K562 (cell line): ENCODE results near the gene ABI2. TPM values are rescaled to one million over a fixed set of nuclear protein-coding genes. Genes with fewer than 3 reads are reported as not detected.

ENCODE experiments used
- ATAC-seq: fragments of 200-7000 bp; cut with Tn5 transposase; 3 replicates; pipeline ENCODE4 v1.9.1; 2020; ENCODE audit warnings: moderate library complexity
- BruUV-seq: library from RNA; stranded (reverse); fragments of 400-500 nt; replicated peaks from 2 replicates; lab custom pipeline; 2021; lab: Mats Ljungman, UMichigan
- CTCF ChIA-PET: fragments of 300-600 bp; formaldehyde crosslinking; extraction: SDS; loops from one replicate; lab custom pipeline; 2021; ENCODE audit warnings: low intra/inter-chr PET ratio; lab: Yijun Ruan, JAX
- POLR2A ChIA-PET: fragments of 300-600, 350-650 bp; sonication (Branson Sonifier 250); formaldehyde crosslinking; extraction: SDS; loops from one replicate; lab custom pipeline; 2021; ENCODE audit warnings: antibody characterized with exemption, inconsistent platforms; lab: Yijun Ruan, JAX
- DNase-seq, 4 experiments: peaks; one replicate each; pipeline versions ENCODE4 v3.0.0 to v3.0.0-alpha.2; 2011 to 2018; ENCODE audit warnings: low spot score in 3 of 4, mixed read lengths in 3 of 4; ENCODE audit errors: extremely low read depth in 1 of 4
- FAIRE-seq: peaks from 2 replicates; lab custom pipeline; 2011; peaks lifted over from hg19 to GRCh38; lab: Jason Lieb, UNC
- H2AFZ ChIP-seq: 2 replicates; pipeline ENCODE4 v1.6.0; 2011; ENCODE audit warnings: low read depth, low read length, control low read depth, inconsistent platforms
- H3K27ac ChIP-seq: fragments of 200-600 bp; 3 replicates; pipeline ENCODE4 v1.8.0; 2011; ENCODE audit warnings: low read depth, mild to moderate bottlenecking, control low read depth, inconsistent platforms, low read length, moderate library complexity, mixed read lengths; ENCODE audit errors: extremely low read depth
- H3K27me3 ChIP-seq, 2 experiments: fragments of 300-600 bp in 1 of 2; 2 replicates in 1 of 2; 3 replicates in 1 of 2; pipeline versions ENCODE4 v1.6.0 to v1.8.0; 2011; ENCODE audit warnings: inconsistent platforms in 2 of 2, low read length in 2 of 2, mild to moderate bottlenecking in 1 of 2, mixed read lengths in 1 of 2, moderate library complexity in 1 of 2; ENCODE audit not compliant: control insufficient read depth in 2 of 2, insufficient read depth in 2 of 2
- H3K36me3 ChIP-seq: fragments of 300-600 bp; 3 replicates; pipeline ENCODE4 v1.8.0; 2011; ENCODE audit warnings: mild to moderate bottlenecking, low read length, inconsistent platforms; ENCODE audit not compliant: control insufficient read depth, insufficient read depth
- H3K4me1 ChIP-seq, 2 experiments: fragments of 200-600 bp in 1 of 2; replicated peaks in 1 of 2; 2 replicates in 1 of 2; 3 replicates in 1 of 2; pipeline versions ENCODE4 v1.5.1 to v1.8.0; 2011; ENCODE audit warnings: inconsistent platforms in 2 of 2, low read length in 2 of 2, mild to moderate bottlenecking in 1 of 2, mixed read lengths in 1 of 2, moderate library complexity in 1 of 2; ENCODE audit not compliant: control insufficient read depth in 2 of 2, insufficient read depth in 2 of 2
- H3K4me2 ChIP-seq: 2 replicates; pipeline ENCODE4 v1.6.1; 2011; ENCODE audit warnings: low read length, control low read depth, inconsistent platforms, mixed read lengths; ENCODE audit not compliant: insufficient read depth
- H3K4me3 ChIP-seq: fragments of 200-600 bp; sonication (generic), shearing (Covaris generic); 2 replicates; pipeline ENCODE4 v1.5.1; 2016; ENCODE audit warnings: control low read depth, inconsistent platforms
- H3K79me2 ChIP-seq: fragments of 200-600 bp; 3 replicates; pipeline ENCODE4 v1.8.0; 2011; ENCODE audit warnings: low read length, inconsistent platforms; ENCODE audit not compliant: control insufficient read depth, insufficient read depth
- H3K9ac ChIP-seq, 2 experiments: 2 replicates each; pipeline versions ENCODE4 v1.6.0 to v1.6.1; 2011; ENCODE audit warnings: low read depth in 2 of 2, low read length in 2 of 2, control low read depth in 1 of 2, inconsistent platforms in 1 of 2, mild to moderate bottlenecking in 1 of 2, mixed read lengths in 1 of 2; ENCODE audit not compliant: insufficient read depth in 1 of 2
- H3K9me1 ChIP-seq: one replicate; pipeline ENCODE4 v1.6.0; 2011; ENCODE audit warnings: inconsistent platforms, mild to moderate bottlenecking, low read length, moderate library complexity; ENCODE audit not compliant: control insufficient read depth, insufficient read depth
- H3K9me3 ChIP-seq: replicated peaks from 2 replicates; pipeline ENCODE4 v1.5.1; 2011; ENCODE audit warnings: low read depth, low read length, inconsistent platforms; ENCODE audit not compliant: control insufficient read depth, insufficient read depth
- H4K20me1 ChIP-seq: replicated peaks from 2 replicates; pipeline ENCODE4 v1.6.1; 2011; ENCODE audit warnings: low read length, inconsistent platforms, mixed read lengths; ENCODE audit not compliant: control insufficient read depth, insufficient read depth
- CBX3 ChIP-seq, 2 experiments: IDR thresholded peaks; 1 replicate in 1 of 2; 2 replicates in 1 of 2; pipeline ENCODE4 v1.6.1; 2012; ENCODE audit warnings: inconsistent platforms in 2 of 2, low read length in 2 of 2, borderline replicate concordance in 1 of 2, control low read depth in 1 of 2
- NR4A1 ChIP-seq, 2 experiments: fragments of 250-450 bp in 1 of 2; fragments of 450-650 bp in 1 of 2; sonication (Bioruptor Pico) in 1 of 2; IDR thresholded peaks; 2 replicates each; pipeline versions ENCODE4 v1.4.0 to v1.6.1; 2016 to 2020; ENCODE audit warnings: mild to moderate bottlenecking in 2 of 2, missing compliant biosample characterization in 1 of 2, missing genetic modification characterization in 1 of 2, moderate library complexity in 1 of 2
- POLR2AphosphoS5 ChIP-seq: IDR thresholded peaks from 2 replicates; pipeline ENCODE4 v1.6.1; 2011; ENCODE audit warnings: mild to moderate bottlenecking, low read depth, low read length, moderate library complexity; ENCODE audit not compliant: control insufficient read depth, insufficient read depth
- PPARD ChIP-seq: fragments of 250-450 bp; sonication (Bioruptor Pico); IDR thresholded peaks from 2 replicates; pipeline ENCODE4 v1.8.0; 2022; ENCODE audit warnings: inconsistent platforms, mild to moderate bottlenecking, moderate library complexity
- RUNX1 ChIP-seq: sonication (generic); IDR thresholded peaks from 2 replicates; pipeline ENCODE4 v1.6.1; 2016; ENCODE audit warnings: antibody characterized with exemption, low read depth
- SETDB1 ChIP-seq: IDR thresholded peaks from one replicate; pipeline ENCODE4 v1.6.1; 2012; ENCODE audit warnings: low read length, control low read depth, inconsistent platforms
- U2AF1 ChIP-seq: fragments of 200-400 bp; formaldehyde crosslinking; optimal IDR thresholded peaks from 2 replicates; pipeline ENCODE3; 2017; ENCODE audit warnings: mild to moderate bottlenecking, low read depth, low read length, moderate library complexity
- ZNF133 ChIP-seq: fragments of 250-450 bp; sonication (Bioruptor Pico); IDR thresholded peaks from 2 replicates; pipeline ENCODE4 v1.4.0; 2020; ENCODE audit warnings: mild to moderate bottlenecking
- ZNF282 ChIP-seq: sonication (generic); formaldehyde crosslinking; IDR thresholded peaks from 2 replicates; pipeline ENCODE4 v1.8.1; 2023; ENCODE audit warnings: missing genetic modification reagents
- ZNF586 ChIP-seq: fragments of 450-650 bp; formaldehyde crosslinking; conservative IDR thresholded peaks from 2 replicates; pipeline ENCODE4 v1.4.0; 2020; ENCODE audit warnings: mild to moderate bottlenecking, moderate library complexity
- WGBS: fragments of 100-300 bp; shearing (Covaris generic); methylation state at CpG from one replicate; pipeline ENCODE4 v1.1.6; 2016; ENCODE audit warnings: low coverage, mixed read lengths; ENCODE audit not compliant: insufficient coverage; ENCODE audit errors: missing lambda C conversion rate; 5-methylcytosine and 5-hydroxymethylcytosine counted together
- in situ Hi-C: fragments of 300-500 bp; cut with MboI; formaldehyde crosslinking; loops from 4 replicates; pipeline ENCODE4 v1.15.0; 2018; ENCODE audit warnings: inconsistent platforms, mixed read lengths
- intact Hi-C: fragments of 100-400 bp; cut with micrococcal nuclease; formaldehyde crosslinking; loops from 2 replicates; pipeline ENCODE4 v1.14.2; 2022
- polyA plus RNA-seq, 8 experiments: library from polyadenylated mRNA; depleted of rRNA in 4 of 8; stranded (reverse) in 5 of 8; unstranded in 3 of 8; fragments of >200 nt; fragmentation: Nextera tagmentation in 2 of 8; fragmentation: Illumina TruSeq in 1 of 8; extraction: Ambion mirVana in 2 of 8; extraction: Trizol in 1 of 8; gene quantifications; 2 replicates each; pipeline versions ENCODE4 v1.2.1 to v1.2.3, GENCODE V29; 2011 to 2014; ENCODE audit warnings: inconsistent platforms in 1 of 8, missing spikeins in 1 of 8
- total RNA-seq, 7 experiments: library from RNA; depleted of rRNA in 6 of 7; stranded (reverse); fragments of >200 nt in 6 of 7; fragmentation: Illumina TruSeq in 2 of 7; extraction: Trizol in 2 of 7; gene quantifications; 2 replicates each; pipeline versions ENCODE4 v1.2.1 to v1.2.3, GENCODE V29; 2011 to 2021; ENCODE audit warnings: low replicate concordance in 1 of 7
- TF ChIP-seq, protein P1 (sequence below): conservative IDR thresholded peaks from 2 replicates; pipeline ENCODE4 v1.6.1; 2011; ENCODE audit warnings: low read depth, mild to moderate bottlenecking, low read length; ENCODE audit not compliant: control insufficient read depth
- TF ChIP-seq, protein P2 (sequence below): IDR thresholded peaks from 2 replicates; pipeline ENCODE4 v1.6.1; 2016; ENCODE audit warnings: missing genetic modification characterization, missing compliant biosample characterization
- TF ChIP-seq, protein P3 (sequence below): fragments of 450-650 bp; formaldehyde crosslinking; IDR thresholded peaks from 2 replicates; pipeline ENCODE4 v1.4.0; 2022; ENCODE audit warnings: mild to moderate bottlenecking, moderate library complexity

Gene ABI2
- total and polyA plus RNA-seq, 9 of the 15 experiments (the other 6 are each of a cell fraction or from before 2014, with no cell fraction given): 5.3 to 24.3 (median 12.2) TPM

DNA sequence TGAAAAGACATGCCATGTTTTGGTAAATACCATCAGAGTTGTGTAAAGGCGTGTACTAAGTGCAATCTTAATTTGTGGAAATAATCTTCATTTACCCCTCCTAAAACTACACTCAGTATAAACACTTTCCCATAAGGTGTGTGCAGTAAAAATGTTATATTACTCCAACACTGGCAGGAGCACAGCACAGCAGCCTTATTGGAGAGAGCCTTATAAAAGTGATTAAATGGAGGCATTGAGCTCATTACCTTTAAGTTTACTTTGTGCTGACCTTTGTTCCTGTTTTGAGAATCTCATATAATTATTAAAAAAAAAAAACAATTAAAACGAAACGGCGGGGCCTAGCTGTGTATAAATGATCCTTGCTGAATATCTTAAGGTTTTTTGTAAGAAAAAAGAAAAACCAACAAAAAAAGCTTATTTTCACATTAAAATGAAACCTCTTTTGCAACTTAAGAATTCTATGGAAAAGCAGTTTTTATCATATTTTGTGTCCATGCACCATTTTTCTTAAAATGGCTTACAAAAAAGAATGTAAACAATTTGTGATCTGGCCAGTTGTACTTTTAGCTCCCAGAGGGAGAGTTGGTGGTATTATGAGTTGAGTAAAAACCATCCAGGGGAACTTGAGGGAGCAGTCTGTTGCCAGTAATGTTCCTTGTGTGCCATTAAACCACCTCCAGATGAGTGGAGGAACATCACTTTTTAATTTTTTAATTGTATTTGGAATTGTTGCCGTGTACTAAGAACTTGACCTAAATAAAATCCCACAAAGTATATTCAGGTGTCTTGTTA lies 103.4 kb downstream of the ABI2 start:
- H3K4me3 ChIP-seq: no peak overlapping the region
- ChIA-PET CTCF (no interaction called here), POLR2A (interaction anchor here (0.7 kb wide), 2 partner anchors 193 to 371 kb away, joined by 3 to 4 read pairs; no protein-coding TSS in a partner anchor)
- FAIRE-seq: no peak
- ATAC-seq: no peak
- WGBS: 59% methylated on average over 5 of the region's 5 CpGs
- no peaks in the 10 kb centered on the region for H4K20me1 ChIP-seq
- H3K27ac ChIP-seq: no peak overlapping the region
- no TSS peak for BruUV-seq
- no peak for TF ChIP-seq ZNF586 (CRISPR knock-in tag)
- no peak for TF ChIP-seq ZNF133 (CRISPR knock-in tag)
- TF ChIP-seq PPARD (CRISPR knock-in tag): no peak
- no peak for TF ChIP-seq RUNX1
- no peak for TF ChIP-seq SETDB1
- TF ChIP-seq, protein P1, sequence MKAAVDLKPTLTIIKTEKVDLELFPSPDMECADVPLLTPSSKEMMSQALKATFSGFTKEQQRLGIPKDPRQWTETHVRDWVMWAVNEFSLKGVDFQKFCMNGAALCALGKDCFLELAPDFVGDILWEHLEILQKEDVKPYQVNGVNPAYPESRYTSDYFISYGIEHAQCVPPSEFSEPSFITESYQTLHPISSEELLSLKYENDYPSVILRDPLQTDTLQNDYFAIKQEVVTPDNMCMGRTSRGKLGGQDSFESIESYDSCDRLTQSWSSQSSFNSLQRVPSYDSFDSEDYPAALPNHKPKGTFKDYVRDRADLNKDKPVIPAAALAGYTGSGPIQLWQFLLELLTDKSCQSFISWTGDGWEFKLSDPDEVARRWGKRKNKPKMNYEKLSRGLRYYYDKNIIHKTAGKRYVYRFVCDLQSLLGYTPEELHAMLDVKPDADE: no peak
- TF ChIP-seq POLR2AphosphoS5: no peak
- no peak for TF ChIP-seq ZNF282
- TF ChIP-seq, protein P2, sequence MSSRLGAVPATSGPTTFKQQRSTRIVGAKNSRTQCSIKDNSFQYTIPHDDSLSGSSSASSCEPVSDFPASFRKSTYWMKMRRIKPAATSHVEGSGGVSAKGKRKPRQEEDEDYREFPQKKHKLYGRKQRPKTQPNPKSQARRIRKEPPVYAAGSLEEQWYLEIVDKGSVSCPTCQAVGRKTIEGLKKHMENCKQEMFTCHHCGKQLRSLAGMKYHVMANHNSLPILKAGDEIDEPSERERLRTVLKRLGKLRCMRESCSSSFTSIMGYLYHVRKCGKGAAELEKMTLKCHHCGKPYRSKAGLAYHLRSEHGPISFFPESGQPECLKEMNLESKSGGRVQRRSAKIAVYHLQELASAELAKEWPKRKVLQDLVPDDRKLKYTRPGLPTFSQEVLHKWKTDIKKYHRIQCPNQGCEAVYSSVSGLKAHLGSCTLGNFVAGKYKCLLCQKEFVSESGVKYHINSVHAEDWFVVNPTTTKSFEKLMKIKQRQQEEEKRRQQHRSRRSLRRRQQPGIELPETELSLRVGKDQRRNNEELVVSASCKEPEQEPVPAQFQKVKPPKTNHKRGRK: no peak
- TF ChIP-seq NR4A1 (CRISPR knock-in tag; IDR thresholded peaks at IDR 0.05): no peak
- TF ChIP-seq NR4A1 (tag; IDR thresholded peaks at IDR 0.05): no peak
- TF ChIP-seq U2AF1: no peak
- TF ChIP-seq CBX3 (IDR thresholded peaks at IDR 0.05; ENCODE audit: borderline replicate concordance in 1 of 2, low read length in 2 of 2): no peak
- TF ChIP-seq, protein P3, sequence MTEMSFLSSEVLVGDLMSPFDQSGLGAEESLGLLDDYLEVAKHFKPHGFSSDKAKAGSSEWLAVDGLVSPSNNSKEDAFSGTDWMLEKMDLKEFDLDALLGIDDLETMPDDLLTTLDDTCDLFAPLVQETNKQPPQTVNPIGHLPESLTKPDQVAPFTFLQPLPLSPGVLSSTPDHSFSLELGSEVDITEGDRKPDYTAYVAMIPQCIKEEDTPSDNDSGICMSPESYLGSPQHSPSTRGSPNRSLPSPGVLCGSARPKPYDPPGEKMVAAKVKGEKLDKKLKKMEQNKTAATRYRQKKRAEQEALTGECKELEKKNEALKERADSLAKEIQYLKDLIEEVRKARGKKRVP (CRISPR knock-in tag): no peak
- H3K4me1 ChIP-seq: no peaks in the 10 kb centered on the region
- H3K9ac ChIP-seq: no peak overlapping the region
- no peak overlapping the region for H3K4me2 ChIP-seq
- H3K79me2 ChIP-seq: no peaks in the 10 kb centered on the region
- intact Hi-C loops (no loop called here), in situ Hi-C loops (no loop called here)
- 0 out of 3 replicates have a peak, but pooled peaks cover 5% of the 10 kb centered on the region for H3K36me3 ChIP-seq
- H3K9me3 ChIP-seq: no peaks in the 10 kb centered on the region
- H2AFZ ChIP-seq: no peak overlapping the region
- no peaks in the 10 kb centered on the region for H3K9me1 ChIP-seq
- no peaks in the 10 kb centered on the region for H3K27me3 ChIP-seq
- no peak for DNase-seq
